Measurements from ENCODE around the gene RBM45.

The RBM45 gene

GRCh38 chr2:178159966-178160365 lies 47.7 kb downstream of the RBM45 start:
- DNase-seq: no peak

- no peak for DNase-seq
Observed at GRCh38 chr2:178160601-178161000, 48.4 kb downstream of the RBM45 start.

- no peak for DNase-seq
Observed at GRCh38 chr2:178163395-178163794, 51.2 kb downstream of the RBM45 start.

- no peak for DNase-seq
Observed at GRCh38 chr2:178163911-178164310, 51.7 kb downstream of the RBM45 start.

- no peak for DNase-seq
Observed at GRCh38 chr2:178173657-178174056, 61.4 kb downstream of the RBM45 start.

- DNase-seq: no peak
Observed at GRCh38 chr2:178177066-178177679, 64.9 kb downstream of the RBM45 start.

Data from anterior cingulate cortex (tissue), 58 donors.